HCT116 (cell line): Measurements from ENCODE around the gene PPIF. TPM values are rescaled to one million over a fixed set of nuclear protein-coding genes. Genes with fewer than 3 reads are reported as not detected.

Source experiments
- ATAC-seq: fragments of 200-7000 bp; cut with Tn5 transposase; 2 replicates; pipeline ENCODE4 v1.9.1; 2020; ENCODE audit warnings: mild to moderate bottlenecking, moderate library complexity
- BruUV-seq: library from RNA; stranded (reverse); fragments of 400-500 nt; replicated peaks from 2 replicates; lab custom pipeline; 2021; lab: Mats Ljungman, UMichigan
- CTCF ChIA-PET: fragments of 300-600 bp; sonication (Branson Sonifier 250); formaldehyde crosslinking; loops from one replicate; lab custom pipeline; 2021; ENCODE audit warnings: antibody characterized with exemption; lab: Charles Lee
- POLR2A ChIA-PET: fragments of 300-600, 350-600 bp; sonication (Branson Sonifier 250); formaldehyde crosslinking; loops from one replicate; lab custom pipeline; 2021; ENCODE audit warnings: antibody characterized with exemption; lab: Charles Lee
- RAD21 ChIA-PET, 2 experiments: fragments of 300-600 bp; sonication (Branson Sonifier 250); formaldehyde crosslinking; loops; one replicate each; lab custom pipeline; 2023; ENCODE audit warnings: low total read pairs in 2 of 2; ENCODE audit not compliant: uncharacterized antibody in 2 of 2, unreplicated experiment in 2 of 2, low non-redundant PET in 1 of 2; lab: Charles Lee
- DNase-seq: peaks from one replicate; pipeline ENCODE4 v3.0.0-alpha.2; 2010; ENCODE audit warnings: low read depth, low spot score
- H2AFZ ChIP-seq: fragments of 200-600 bp; shearing (Covaris generic), sonication (generic); 2 replicates; pipeline ENCODE4 v1.6.1; 2017; ENCODE audit warnings: low read depth, mixed run types, mixed read lengths, antibody characterized with exemption, low read length; ENCODE audit not compliant: poor library complexity, severe bottlenecking
- H3K27ac ChIP-seq: 2 replicates; pipeline ENCODE4 v1.5.1; 2012; ENCODE audit warnings: low read depth, low read length
- H3K27me3 ChIP-seq: fragments of 200-600 bp; sonication (generic); 2 replicates; pipeline ENCODE4 v1.6.1; 2016; ENCODE audit warnings: mixed run types, low read length, mixed read lengths; ENCODE audit not compliant: insufficient read depth
- H3K36me3 ChIP-seq, 2 experiments: fragments of 200-500 bp in 1 of 2; fragments of 200-600 bp in 1 of 2; sonication (Bioruptor generic) in 1 of 2; sonication (generic) in 1 of 2; 2 replicates each; pipeline versions ENCODE4 v1.5.1 to v1.6.1; 2014 to 2016; ENCODE audit warnings: low read length in 2 of 2, inconsistent platforms in 1 of 2, mixed read lengths in 1 of 2, mixed run types in 1 of 2; ENCODE audit not compliant: insufficient read depth in 2 of 2, control insufficient read depth in 1 of 2
- H3K4me1 ChIP-seq, 2 experiments: fragments of 200-600 bp in 1 of 2; sonication (generic) in 1 of 2; 2 replicates each; pipeline versions ENCODE4 v1.5.1 to v1.6.1; 2012 to 2017; ENCODE audit warnings: low read length in 2 of 2, inconsistent platforms in 1 of 2, mild to moderate bottlenecking in 1 of 2, mixed read lengths in 1 of 2, mixed run types in 1 of 2, moderate library complexity in 1 of 2; ENCODE audit not compliant: insufficient read depth in 2 of 2, control insufficient read depth in 1 of 2
- H3K4me2 ChIP-seq: fragments of 200-600 bp; sonication (generic); 2 replicates; pipeline ENCODE4 v1.6.1; 2017; ENCODE audit warnings: mixed run types, low read length, mixed read lengths
- H3K4me3 ChIP-seq, 2 experiments: fragments of 200-600 bp in 1 of 2; sonication (generic) in 1 of 2; replicated peaks in 1 of 2; 2 replicates each; pipeline ENCODE4 v1.5.1; 2011 to 2016; ENCODE audit warnings: low read length in 2 of 2, control low read depth in 1 of 2, low read depth in 1 of 2, mild to moderate bottlenecking in 1 of 2, mixed read lengths in 1 of 2, mixed run types in 1 of 2
- H3K79me2 ChIP-seq: fragments of 200-600 bp; sonication (generic); 2 replicates; pipeline ENCODE4 v1.6.1; 2017; ENCODE audit warnings: mild to moderate bottlenecking, mixed run types, low read length, moderate library complexity, mixed read lengths; ENCODE audit not compliant: insufficient read depth
- H3K9ac ChIP-seq: fragments of 200-600 bp; sonication (generic); 2 replicates; pipeline ENCODE4 v1.6.1; 2016; ENCODE audit warnings: low read length, mixed read lengths
- H3K9me2 ChIP-seq: fragments of 200-600 bp; sonication (generic), shearing (Covaris generic); 2 replicates; pipeline ENCODE4 v1.6.1; 2017; ENCODE audit warnings: mixed run types, mild to moderate bottlenecking, moderate library complexity; ENCODE audit not compliant: insufficient read depth
- H3K9me3 ChIP-seq, 2 experiments: fragments of 200-500 bp in 1 of 2; fragments of 200-600 bp in 1 of 2; sonication (Bioruptor generic) in 1 of 2; sonication (generic) in 1 of 2; 2 replicates each; pipeline ENCODE4 v1.6.1; 2014 to 2017; ENCODE audit warnings: low read length in 2 of 2, mixed read lengths in 2 of 2, inconsistent platforms in 1 of 2, low read depth in 1 of 2, mild to moderate bottlenecking in 1 of 2, mixed run types in 1 of 2, moderate library complexity in 1 of 2; ENCODE audit not compliant: control insufficient read depth in 1 of 2, insufficient read depth in 1 of 2
- H4K20me1 ChIP-seq: fragments of 200-600 bp; sonication (generic), shearing (Covaris generic); 2 replicates; pipeline ENCODE4 v1.6.1; 2017; ENCODE audit warnings: mixed run types, mild to moderate bottlenecking, moderate library complexity; ENCODE audit not compliant: insufficient read depth
- CBX3 ChIP-seq: IDR thresholded peaks from 2 replicates; pipeline ENCODE4 v1.6.1; 2012; ENCODE audit warnings: low read depth
- CEBPB ChIP-seq: IDR thresholded peaks from 2 replicates; pipeline ENCODE4 v1.6.1; 2012; ENCODE audit warnings: low read depth
- EGR1 ChIP-seq: IDR thresholded peaks from 2 replicates; pipeline ENCODE4 v1.6.1; 2012; ENCODE audit warnings: low read depth
- ELF1 ChIP-seq: IDR thresholded peaks from 2 replicates; pipeline ENCODE4 v1.6.1; 2012; ENCODE audit warnings: low read depth, borderline replicate concordance
- EZH2 ChIP-seq: fragments of 200-600 bp; sonication (generic); IDR thresholded peaks from 2 replicates; pipeline ENCODE4 v1.6.1; 2017; ENCODE audit warnings: antibody characterized with exemption, mixed run types
- JUND ChIP-seq: IDR thresholded peaks from 2 replicates; pipeline ENCODE4 v1.6.1; 2012
- SIN3A ChIP-seq: IDR thresholded peaks from 2 replicates; pipeline ENCODE4 v1.6.1; 2012; ENCODE audit warnings: low read depth
- SP1 ChIP-seq: IDR thresholded peaks from 2 replicates; pipeline ENCODE4 v1.6.1; 2012; ENCODE audit warnings: low read depth
- TCF7L2 ChIP-seq: IDR thresholded peaks from 2 replicates; pipeline ENCODE4 v1.7.0; 2011; ENCODE audit warnings: borderline replicate concordance, inconsistent platforms; ENCODE audit not compliant: insufficient read depth, insufficient read length; ENCODE audit errors: extremely low read depth
- ZFX ChIP-seq: fragments of 450-650 bp; IDR thresholded peaks from 2 replicates; pipeline ENCODE4 v1.6.1; 2017
- ZNF274 ChIP-seq: fragments of 200-500 bp; sonication (Bioruptor generic); IDR thresholded peaks from 2 replicates; pipeline ENCODE4 v1.6.1; 2014; ENCODE audit warnings: mild to moderate bottlenecking, low read depth, low read length, inconsistent platforms
- intact Hi-C: fragments of 100-400 bp; cut with micrococcal nuclease; formaldehyde crosslinking; loops from 2 replicates; pipeline ENCODE4 v1.10.0; 2022
- total RNA-seq: library from RNA; stranded (reverse); gene quantifications from one replicate; pipeline ENCODE4 v1.2.1, GENCODE V29; 2021; ENCODE audit not compliant: unreplicated experiment
- TF ChIP-seq, protein P1 (sequence below): IDR thresholded peaks from 2 replicates; pipeline ENCODE4 v1.6.1; 2012
- TF ChIP-seq, protein P2 (sequence below), 3 experiments: fragments of 200-600 bp in 1 of 3; sonication (generic) in 1 of 3; IDR thresholded peaks in 2 of 3; conservative IDR thresholded peaks in 1 of 3; 2 replicates each; pipeline ENCODE4 v1.5.1; 2012 to 2017; ENCODE audit warnings: low read depth in 2 of 3, low read length in 2 of 3, antibody characterized with exemption in 1 of 3, borderline replicate concordance in 1 of 3, control low read depth in 1 of 3, mild to moderate bottlenecking in 1 of 3, mixed read lengths in 1 of 3, mixed run types in 1 of 3, moderate library complexity in 1 of 3; ENCODE audit not compliant: insufficient read depth in 1 of 3
- TF ChIP-seq, protein P3 (sequence below): IDR thresholded peaks from 2 replicates; pipeline ENCODE4 v1.6.1; 2011; ENCODE audit warnings: mild to moderate bottlenecking, low read length, moderate library complexity; ENCODE audit not compliant: insufficient replicate concordance; ENCODE audit errors: extremely low read depth
- TF ChIP-seq, protein P4 (sequence below): IDR thresholded peaks from 2 replicates; pipeline ENCODE4 v1.6.1; 2012

Gene PPIF
- total RNA-seq, 1 experiment from 2014 or later: 85.0 TPM

DNA sequence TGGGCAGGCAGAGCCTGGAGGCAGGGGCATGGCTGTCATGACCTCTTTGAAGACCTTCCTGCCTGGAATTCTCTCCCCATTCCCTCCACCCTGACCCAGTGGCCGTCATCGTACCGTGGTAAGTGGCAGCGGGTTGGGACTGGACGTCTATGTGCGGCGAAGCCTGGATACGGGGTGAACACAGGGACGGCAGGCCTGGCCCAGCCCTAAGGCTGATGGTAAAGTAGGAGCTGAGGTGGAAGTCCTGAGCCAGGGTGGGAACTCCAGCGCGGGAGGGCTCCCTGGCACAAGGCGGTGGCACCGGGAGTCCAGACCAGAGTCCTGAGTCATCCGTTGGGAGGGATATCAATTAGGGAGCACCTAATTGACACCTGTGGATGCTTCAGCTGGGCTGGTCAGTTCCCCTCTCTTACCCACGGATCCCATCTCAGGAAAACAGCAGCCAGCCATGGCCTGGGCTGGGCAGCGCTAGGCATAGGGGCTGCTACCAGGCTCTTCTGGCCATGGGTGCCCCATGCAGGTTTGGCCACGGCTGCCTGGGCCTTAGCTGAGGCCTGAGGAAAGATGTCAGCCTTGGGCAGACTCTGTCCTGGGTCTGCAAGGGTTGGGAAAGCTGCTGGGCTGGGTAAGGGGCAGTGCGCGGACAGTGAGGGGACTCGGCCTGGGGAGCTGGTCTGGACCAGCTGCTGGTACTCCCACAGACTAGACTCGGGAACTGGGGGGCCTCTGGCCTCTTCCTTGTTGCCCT lies 3.3 kb downstream of the PPIF start:
- RAD21 ChIA-PET: no interaction called here
- Histone ChIP-seq H3K79me2 (peaks cover 66% of the 10 kb centered on the region), H3K4me3 (no peak overlapping the region), H3K36me3 (peaks cover 38 to 70% of the 10 kb centered on the region in 2 experiments), H3K9ac (no peak overlapping the region), H3K27me3 (no peaks in the 10 kb centered on the region), H3K4me2 (no peak overlapping the region), H3K4me1 (peaks cover 7 to 25% of the 10 kb centered on the region in 2 experiments; a peak in 3 of 4 replicates), H3K27ac (no peak overlapping the region), H3K9me2 (no peaks in the 10 kb centered on the region), H3K9me3 (no peaks in the 10 kb centered on the region), H4K20me1 (peaks cover 12% of the 10 kb centered on the region; the same call in 1 of the 2 replicates), H2AFZ (no peak overlapping the region)
- POLR2A ChIA-PET: interaction anchor here (0.7 kb wide), 1 partner anchor 59 kb away, joined by 4 read pairs; no protein-coding TSS in a partner anchor
- ATAC-seq (no peak), DNase-seq (no peak)
- no TSS peak for BruUV-seq
- intact Hi-C loops: no loop called here
- TF ChIP-seq SP1 (no peak), SIN3A (no peak), EGR1 (no peak), JUND (no peak), CBX3 (no peak), EZH2 (no peak), ZFX (no peak), TCF7L2 (no peak), CEBPB (no peak), ELF1 (no peak), ZNF274 (no peak)
- TF ChIP-seq, protein P1, sequence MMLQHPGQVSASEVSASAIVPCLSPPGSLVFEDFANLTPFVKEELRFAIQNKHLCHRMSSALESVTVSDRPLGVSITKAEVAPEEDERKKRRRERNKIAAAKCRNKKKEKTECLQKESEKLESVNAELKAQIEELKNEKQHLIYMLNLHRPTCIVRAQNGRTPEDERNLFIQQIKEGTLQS: no peak
- TF ChIP-seq, protein P2, sequence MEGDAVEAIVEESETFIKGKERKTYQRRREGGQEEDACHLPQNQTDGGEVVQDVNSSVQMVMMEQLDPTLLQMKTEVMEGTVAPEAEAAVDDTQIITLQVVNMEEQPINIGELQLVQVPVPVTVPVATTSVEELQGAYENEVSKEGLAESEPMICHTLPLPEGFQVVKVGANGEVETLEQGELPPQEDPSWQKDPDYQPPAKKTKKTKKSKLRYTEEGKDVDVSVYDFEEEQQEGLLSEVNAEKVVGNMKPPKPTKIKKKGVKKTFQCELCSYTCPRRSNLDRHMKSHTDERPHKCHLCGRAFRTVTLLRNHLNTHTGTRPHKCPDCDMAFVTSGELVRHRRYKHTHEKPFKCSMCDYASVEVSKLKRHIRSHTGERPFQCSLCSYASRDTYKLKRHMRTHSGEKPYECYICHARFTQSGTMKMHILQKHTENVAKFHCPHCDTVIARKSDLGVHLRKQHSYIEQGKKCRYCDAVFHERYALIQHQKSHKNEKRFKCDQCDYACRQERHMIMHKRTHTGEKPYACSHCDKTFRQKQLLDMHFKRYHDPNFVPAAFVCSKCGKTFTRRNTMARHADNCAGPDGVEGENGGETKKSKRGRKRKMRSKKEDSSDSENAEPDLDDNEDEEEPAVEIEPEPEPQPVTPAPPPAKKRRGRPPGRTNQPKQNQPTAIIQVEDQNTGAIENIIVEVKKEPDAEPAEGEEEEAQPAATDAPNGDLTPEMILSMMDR (IDR thresholded peaks at IDR 0.05 in 2 of 3, conservative IDR thresholded peaks at IDR 0.05 in 1 of 3; ENCODE audit: borderline replicate concordance in 1 of 3, insufficient read depth in 1 of 3, low read depth in 2 of 3, low read length in 2 of 3): no peak
- TF ChIP-seq, protein P3, sequence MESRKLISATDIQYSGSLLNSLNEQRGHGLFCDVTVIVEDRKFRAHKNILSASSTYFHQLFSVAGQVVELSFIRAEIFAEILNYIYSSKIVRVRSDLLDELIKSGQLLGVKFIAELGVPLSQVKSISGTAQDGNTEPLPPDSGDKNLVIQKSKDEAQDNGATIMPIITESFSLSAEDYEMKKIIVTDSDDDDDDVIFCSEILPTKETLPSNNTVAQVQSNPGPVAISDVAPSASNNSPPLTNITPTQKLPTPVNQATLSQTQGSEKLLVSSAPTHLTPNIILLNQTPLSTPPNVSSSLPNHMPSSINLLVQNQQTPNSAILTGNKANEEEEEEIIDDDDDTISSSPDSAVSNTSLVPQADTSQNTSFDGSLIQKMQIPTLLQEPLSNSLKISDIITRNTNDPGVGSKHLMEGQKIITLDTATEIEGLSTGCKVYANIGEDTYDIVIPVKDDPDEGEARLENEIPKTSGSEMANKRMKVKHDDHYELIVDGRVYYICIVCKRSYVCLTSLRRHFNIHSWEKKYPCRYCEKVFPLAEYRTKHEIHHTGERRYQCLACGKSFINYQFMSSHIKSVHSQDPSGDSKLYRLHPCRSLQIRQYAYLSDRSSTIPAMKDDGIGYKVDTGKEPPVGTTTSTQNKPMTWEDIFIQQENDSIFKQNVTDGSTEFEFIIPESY: no peak
- TF ChIP-seq, protein P4, sequence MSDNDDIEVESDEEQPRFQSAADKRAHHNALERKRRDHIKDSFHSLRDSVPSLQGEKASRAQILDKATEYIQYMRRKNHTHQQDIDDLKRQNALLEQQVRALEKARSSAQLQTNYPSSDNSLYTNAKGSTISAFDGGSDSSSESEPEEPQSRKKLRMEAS: no peak
- CTCF ChIA-PET: no interaction called here
